SH-SY5Y (cell line): ENCODE data around the gene PCNT.

Source experiments
- GATA2 ChIP-seq: IDR thresholded peaks from 2 replicates; pipeline ENCODE4 v1.6.1; 2011; ENCODE audit warnings: mild to moderate bottlenecking, low read depth, low read length
- GATA3 ChIP-seq: IDR thresholded peaks from 2 replicates; pipeline ENCODE4 v1.6.1; 2011; ENCODE audit warnings: low read depth, mild to moderate bottlenecking, low read length, moderate library complexity

DNA sequence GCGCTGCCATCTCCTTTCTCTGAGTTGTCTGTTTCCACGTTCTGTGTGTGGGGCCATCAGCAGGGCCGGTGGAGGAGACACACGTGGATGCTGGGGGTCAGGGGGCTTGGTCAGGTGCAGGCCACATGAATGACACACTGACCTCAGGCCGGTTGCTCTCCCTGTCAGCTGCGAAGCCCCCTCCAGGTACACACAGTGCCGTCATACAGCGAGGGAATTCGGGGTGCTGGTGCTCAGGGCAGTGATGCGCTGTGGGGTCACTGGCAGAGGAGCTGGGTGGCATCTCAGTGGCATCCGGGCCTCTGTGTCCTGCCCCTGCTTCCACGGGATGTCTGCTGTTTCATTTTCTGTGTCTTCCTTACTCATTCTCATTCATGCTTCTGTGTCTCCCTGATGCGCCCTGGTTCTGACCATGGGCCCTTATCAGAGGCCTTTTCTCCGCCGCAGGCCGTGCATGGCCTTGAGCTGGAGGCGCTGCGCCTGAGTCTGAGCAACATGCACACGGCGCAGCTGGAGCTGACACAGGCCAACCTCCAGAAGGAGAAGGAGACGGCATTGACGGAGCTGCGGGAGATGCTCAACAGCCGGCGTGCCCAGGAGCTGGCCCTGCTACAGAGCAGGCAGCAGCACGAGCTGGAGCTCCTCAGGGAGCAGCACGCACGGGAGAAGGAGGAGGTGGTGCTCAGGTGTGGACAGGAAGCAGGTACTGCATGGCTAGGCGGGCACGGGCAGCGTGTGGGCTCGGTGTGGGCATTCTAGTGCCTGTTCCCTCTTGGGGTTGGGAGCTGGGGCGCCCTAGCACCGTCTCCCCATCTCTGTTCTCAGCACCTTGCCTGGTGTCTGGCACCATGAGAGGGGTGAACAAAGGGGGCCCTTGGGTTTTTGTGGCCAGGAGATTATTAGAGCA is 22.6 kb downstream of the PCNT start:
- no peak for TF ChIP-seq GATA3
- TF ChIP-seq GATA2 = no peak
